ENCODE measurements around the gene NOXO1.
"Not testable (repeated sequence)": the region's sequence is repeated elsewhere in the genome, so short reads cannot be mapped to it uniquely, and the experiment has no call there.

NOXO1 gene, protein sequence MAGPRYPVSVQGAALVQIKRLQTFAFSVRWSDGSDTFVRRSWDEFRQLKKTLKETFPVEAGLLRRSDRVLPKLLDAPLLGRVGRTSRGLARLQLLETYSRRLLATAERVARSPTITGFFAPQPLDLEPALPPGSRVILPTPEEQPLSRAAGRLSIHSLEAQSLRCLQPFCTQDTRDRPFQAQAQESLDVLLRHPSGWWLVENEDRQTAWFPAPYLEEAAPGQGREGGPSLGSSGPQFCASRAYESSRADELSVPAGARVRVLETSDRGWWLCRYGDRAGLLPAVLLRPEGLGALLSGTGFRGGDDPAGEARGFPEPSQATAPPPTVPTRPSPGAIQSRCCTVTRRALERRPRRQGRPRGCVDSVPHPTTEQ

GRCh38 chr16:1981398-1981836 lies at the start of gene NOXO1:
TSS of gene NOXO1 (minus strand) at chr16:1981469. CDS start at chr16:1981179, 290 bp downstream.
- DNase-seq (ENCODE audit: low spot score) = no peak

DNA sequence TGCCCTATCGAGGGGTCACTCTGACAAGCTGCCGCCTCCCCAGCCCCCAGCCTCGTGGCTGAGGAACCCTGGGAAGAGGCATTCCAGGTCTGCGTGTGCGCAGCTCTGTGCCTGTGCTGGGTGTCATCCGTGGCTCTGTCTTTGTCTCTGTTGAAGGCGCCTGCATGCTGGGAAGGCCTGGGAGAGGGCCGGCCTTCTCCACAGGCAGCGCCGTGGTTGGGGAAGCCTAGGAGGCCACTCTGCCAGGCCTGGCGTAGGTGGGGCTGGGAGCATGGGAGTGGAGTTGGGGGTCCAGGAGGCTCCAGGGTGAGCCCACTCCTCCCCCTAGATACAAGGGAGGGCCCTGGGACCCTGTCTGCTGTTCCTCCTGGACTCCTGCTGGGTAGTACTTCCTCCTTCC lies 48.8 kb upstream of the NOXO1 start:
- no peak for DNase-seq (ENCODE audit: low spot score)

DNA sequence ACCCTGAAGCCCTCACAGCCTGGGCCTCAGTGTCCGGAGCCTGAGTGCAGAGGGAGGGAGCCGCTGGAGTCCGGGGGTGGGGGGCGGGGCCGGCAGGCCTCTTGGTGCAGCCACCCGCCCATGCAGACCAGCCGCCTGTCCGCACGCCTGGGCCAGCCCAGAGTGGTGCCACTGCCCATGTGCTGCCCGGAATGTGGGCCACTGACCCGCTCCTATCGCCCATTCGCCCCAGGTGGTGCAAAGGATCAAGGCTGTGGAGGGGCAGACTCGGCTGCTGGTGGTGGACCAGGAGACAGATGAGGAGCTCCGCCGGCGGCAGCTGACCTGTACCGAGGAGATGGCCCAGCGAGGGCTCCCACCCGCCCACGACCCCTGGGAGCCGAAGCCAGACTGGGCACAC lies 48.1 kb upstream of the NOXO1 start:
- DNase-seq (ENCODE audit: low spot score) = no peak

- DNase-seq (ENCODE audit: low spot score) = no peak
Measured at GRCh38 chr16:2028620-2029220, 47.5 kb upstream of the NOXO1 start.

DNA sequence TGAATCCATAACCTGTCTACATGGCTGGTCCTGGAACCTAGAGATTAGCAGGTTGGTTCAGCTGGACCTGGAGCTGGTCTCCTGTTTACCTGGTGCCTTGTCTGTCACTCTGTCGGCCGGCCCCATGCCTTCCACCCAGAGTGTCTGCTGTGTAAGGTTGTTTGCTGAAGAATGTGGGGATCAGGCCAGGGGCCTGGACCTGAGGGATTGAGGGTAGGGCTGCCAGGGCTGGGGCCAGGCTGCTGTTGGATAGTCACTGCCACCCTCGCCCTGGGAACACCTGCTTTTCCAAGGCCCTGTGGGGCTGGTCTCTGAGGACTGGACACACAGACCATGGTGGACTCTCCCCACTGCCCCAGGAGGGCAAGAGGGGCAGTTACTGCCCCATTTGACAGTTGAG lies 46.9 kb upstream of the NOXO1 start:
- DNase-seq (ENCODE audit: low spot score) = no peak

DNA sequence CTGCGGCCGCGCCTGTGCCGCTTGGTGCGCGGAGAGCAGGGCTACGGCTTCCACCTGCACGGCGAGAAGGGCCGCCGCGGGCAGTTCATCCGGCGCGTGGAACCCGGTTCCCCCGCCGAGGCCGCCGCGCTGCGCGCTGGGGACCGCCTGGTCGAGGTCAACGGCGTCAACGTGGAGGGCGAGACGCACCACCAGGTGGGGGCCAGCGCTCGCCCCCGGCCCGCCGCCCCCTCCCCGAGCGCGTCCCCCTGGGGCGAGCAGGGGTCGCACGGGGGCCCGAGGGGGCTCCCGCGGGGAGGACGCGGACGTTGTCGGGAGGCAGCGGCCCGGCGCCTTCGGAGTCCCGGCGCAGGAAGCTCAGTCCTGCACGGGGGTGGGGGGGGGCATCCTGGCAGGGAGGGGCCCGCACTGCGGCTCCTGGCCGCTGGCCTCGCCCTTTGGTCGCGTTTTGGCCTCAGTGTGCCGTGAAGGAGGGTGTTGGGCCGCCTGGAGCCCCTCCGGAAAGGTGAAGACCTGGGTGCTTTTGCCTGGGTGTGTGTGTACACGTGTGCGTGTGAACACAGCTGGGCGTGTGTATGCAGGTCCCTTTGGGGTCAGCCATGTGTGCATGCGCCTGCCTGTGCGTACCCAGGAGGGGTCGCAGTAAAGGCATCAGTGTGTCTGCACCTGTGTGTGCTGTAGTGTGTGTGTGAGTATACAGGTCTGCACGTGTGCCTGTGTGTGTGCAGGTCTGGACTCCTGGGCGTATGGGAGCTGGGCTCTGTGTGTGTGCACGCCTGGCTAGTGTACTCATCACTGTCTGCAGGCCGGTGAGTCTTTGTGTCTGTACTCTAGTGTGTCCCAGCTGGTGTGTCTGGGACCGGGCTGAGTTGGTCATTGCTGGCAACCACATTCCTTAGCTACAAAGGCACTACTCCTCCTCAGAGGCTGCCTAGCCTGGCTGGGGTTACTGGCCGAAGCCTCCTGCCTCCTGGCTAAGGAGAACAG lies 46.0 kb upstream of the NOXO1 start:
- DNase-seq (ENCODE audit: low spot score) = peak; percentile 57

DNA sequence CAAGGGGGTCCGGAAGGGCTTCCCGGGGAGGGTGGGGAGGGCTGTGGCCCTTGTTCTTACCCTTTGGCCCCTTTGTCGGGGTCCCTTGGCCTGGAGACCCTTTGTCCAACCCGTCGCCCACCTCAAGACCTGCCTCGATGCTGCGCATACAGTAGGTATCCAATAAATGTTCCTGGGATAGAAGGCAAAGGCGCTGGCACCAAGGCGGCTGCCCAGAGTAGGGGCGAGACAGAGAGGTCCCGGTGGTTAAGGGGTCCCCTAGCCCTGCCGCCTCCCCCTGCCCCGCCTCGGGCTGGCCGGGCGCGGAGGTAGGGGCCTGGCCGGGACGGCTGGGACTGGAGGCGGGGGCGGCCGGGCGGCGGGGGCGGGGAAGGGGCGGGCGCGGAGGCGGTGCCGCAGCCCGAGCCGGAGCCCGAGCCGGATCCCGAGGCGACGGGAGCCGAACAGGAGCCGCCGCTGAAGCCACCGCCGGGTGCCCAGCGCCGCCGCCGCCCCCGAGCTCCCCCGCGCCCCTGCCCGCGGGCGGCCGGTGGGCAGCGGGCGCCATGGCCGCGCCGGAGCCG lies 45.3 kb upstream of the NOXO1 start, which contains the start of gene NHERF2:
NHERF2 (plus strand) TSS at position 442 of the 563 bp plus-strand sequence; CDS start at position 546, 104 bp downstream.
- DNase-seq (ENCODE audit: low spot score) = peak; percentile 81

GRCh38 chr16:2025878-2026460 lies 44.7 kb upstream of the NOXO1 start:
- DNase-seq (ENCODE audit: low spot score) = no peak

DNA sequence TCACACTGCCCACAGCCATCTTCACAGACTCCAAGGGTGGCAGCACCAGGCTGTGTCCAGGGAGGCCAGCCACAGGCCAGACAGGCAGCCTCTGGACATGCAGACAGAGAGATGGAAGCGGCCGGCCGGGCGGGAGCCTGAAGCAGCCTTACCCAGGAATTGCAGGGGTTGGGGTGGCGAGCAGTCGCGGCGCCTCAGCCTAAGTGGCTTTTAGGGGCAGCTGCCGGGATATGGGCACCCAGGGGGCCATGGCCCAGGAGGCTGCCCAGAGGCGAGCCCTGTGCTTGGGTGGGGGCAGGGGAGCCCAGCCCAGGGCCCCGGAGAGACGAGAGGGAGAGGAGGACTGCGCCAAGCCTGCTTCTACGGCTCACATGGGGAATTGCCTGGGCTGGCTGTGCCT lies 44.0 kb upstream of the NOXO1 start:
- DNase-seq (ENCODE audit: low spot score) = no peak

DNA sequence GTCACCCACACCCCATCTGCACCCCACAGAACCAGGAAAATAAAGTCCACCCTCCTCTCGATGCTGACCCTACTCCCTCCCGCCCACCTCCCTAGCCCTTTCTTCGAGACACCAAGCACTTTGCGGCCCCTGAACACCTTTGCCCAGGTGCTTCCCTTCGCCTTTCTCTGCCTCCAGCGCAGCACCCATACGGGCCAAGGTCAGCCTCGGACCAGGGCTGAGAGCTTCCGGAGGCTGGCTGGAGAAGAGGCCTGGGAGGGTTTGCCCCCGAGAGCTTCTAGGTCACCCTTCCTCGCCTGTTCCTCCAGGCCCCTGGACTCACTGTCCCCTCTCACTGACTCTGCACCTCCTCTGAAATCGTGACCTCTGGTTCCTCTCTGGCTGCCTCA lies 42.8 kb upstream of the NOXO1 start:
- DNase-seq (ENCODE audit: low spot score) = no peak

DNA sequence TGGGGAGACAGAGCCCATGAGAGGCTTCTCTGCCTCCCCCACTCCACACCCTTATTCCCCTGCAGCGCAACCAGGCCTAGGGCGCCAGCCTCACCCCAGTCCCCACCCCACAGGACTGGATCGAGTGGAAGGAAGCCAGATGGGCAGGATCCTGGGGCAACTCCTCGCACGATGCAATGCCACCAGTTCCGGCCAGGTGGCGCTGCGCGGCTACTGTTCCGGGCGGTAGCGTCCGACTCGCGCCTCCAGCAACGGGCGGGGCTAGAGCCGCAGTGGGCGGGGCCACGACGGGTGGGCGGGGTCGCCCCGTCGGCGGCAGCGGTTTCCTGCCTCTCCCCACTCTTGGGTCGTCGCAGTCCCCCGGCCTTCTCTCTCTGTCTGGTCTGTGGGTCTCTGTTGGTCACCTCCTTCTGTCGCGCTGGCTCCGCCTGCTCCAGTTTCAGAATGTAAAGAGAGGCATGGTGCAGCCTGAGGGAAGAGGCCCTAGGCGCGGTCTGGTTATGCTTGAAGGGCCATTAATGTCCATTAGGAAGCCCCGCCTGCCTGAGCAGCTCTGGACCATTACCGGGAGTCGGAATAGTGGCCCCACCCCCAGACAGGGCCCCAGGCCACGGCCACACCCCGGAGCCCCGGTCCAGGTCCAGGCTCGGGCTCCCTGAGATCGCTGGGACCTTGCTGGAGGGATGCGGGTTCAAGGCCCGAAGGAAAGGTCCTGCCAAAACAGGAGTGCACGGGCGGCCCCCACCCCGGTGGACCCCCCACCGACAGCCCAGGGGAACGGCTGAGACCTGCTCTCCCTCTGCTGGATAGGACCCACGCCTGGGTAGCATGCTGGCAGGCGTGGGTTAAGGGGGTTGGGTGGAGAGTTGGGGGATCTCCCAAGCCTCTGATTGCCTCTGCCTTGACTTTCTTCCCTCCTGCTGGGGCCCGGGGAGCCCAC lies 42.1 kb upstream of the NOXO1 start:
- DNase-seq (ENCODE audit: low spot score) = peak; percentile 95

GRCh38 chr16:2022723-2023091 lies 41.4 kb upstream of the NOXO1 start:
- DNase-seq (ENCODE audit: low spot score) = peak; percentile 40

GRCh38 chr16:2019921-2020831 lies 38.9 kb upstream of the NOXO1 start:
- no peak for DNase-seq (ENCODE audit: low spot score)

- no peak for DNase-seq (ENCODE audit: low spot score)
Measured at GRCh38 chr16:2019518-2019920, 38.2 kb upstream of the NOXO1 start, which contains the start of gene NPW. TSS of gene NPW (plus strand) at chr16:2019785.

GRCh38 chr16:2016407-2016922 lies 35.2 kb upstream of the NOXO1 start:
- DNase-seq (ENCODE audit: low spot score) = no peak

- DNase-seq (ENCODE audit: low spot score) = no peak
Measured at GRCh38 chr16:2015947-2016208, 34.6 kb upstream of the NOXO1 start.

- DNase-seq (ENCODE audit: low spot score) = no peak
Measured at GRCh38 chr16:2015117-2015946, 34.1 kb upstream of the NOXO1 start.

DNA sequence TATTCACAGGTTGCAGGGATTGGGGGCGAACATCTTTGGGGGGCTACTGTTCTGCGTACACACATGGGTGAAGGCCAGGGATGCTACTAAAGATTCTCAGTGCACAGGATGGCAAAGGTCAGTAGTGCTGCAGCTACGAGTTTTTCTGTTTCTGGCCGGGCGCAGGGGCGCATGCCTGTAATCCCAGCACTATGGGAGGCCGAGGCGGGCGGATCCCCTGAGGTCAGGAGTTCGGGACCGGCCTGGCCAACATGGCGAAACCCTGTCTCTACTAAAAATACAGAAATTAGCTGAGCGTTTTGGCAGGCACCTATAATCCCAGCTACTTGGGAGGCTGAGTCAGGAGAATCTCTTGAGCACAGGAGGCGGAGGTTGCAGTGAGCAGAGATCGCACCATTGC lies 32.3 kb upstream of the NOXO1 start:
- DNase-seq (ENCODE audit: low spot score) = no peak

- not testable (repeated sequence) for DNase-seq (ENCODE audit: low spot score)
Measured at GRCh38 chr16:2011726-2012125, 30.5 kb upstream of the NOXO1 start.
